Measurements from ENCODE around the gene CHD5.

Gene CHD5

DNA sequence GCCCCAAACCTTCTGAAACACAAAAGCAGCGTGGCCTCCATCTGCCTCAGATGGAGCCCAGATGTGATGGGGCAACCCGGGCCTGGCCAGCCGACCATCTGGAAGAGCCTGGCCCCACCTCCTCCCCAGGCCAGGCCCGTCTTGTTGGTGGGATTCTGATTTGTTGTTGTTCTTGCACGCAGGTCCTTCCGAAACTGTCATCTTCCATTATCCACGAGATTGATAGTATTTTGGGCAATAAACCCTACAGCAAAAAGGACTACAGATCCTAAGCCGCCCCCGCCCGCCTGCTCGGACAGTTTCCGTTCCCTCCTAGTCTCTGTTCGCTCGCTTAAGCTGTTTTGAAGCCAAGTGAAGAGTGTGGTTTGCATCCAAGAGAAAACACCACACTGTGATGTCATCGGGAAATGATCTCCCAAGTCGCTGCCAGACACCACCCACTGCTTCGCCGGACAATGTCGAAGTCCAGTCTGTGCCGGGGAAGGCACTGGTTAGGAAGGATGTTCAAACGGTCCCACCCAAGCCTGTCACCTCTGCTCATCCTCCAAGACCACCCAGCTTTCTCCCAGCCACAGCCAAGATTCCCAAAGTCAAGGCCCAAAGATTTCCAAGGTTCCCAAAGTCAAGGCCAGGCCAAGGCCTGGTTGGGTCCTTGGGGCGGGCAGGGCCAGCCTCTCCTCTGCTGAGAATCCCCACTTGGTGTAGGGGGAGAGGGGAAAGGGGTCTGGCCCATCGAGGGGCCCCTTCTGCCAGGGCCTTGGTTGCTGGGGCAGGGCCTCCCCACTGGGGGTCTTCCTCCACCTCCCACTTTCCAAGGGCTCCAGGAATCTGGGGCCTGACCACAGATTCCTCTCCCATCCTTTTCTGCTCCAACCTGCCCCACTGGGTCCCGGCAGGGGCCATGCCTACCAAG, 81.6 kb downstream of the CHD5 start:
- Histone ChIP-seq H3K79me2 (ENCODE audit: insufficient read depth, low read length) (no peaks in the 10 kb centered on the region), H3K9ac (ENCODE audit: low read depth, low read length, poor library complexity, severe bottlenecking) (no peak overlapping the region), H3F3A (ENCODE audit: low read depth) (no peaks in the 10 kb centered on the region), H3K27me3 (ENCODE audit: insufficient read depth, low read length, poor library complexity, severe bottlenecking) (no peaks in the 10 kb centered on the region), H3K9me2 (replicated peaks; ENCODE audit: low read depth, low read length) (no peaks in the 10 kb centered on the region), H3K4me2 (ENCODE audit: low read depth, low read length, poor library complexity, severe bottlenecking) (no peak overlapping the region), H3K4me3 (ENCODE audit: low read length, poor library complexity, severe bottlenecking) (no peak overlapping the region), H4K20me1 (ENCODE audit: insufficient read depth, low read length, poor library complexity, severe bottlenecking) (peaks cover 3% of the 10 kb centered on the region), H3K36me3 (ENCODE audit: insufficient read depth, low read length) (peaks cover 53% of the 10 kb centered on the region; the same call in 1 of the 2 replicates), H3K4me1 (ENCODE audit: insufficient read depth, low read length, poor library complexity, severe bottlenecking) (no peaks in the 10 kb centered on the region), H2AFZ (ENCODE audit: low read length) (no peak overlapping the region), H3K9me3 (ENCODE audit: insufficient read depth, low read depth, low read length) (no peaks in the 10 kb centered on the region)
- TF ChIP-seq CTCF (conservative IDR thresholded peaks at IDR 0.05; ENCODE audit: low read length) (no peak), EZH2phosphoT487 (IDR thresholded peaks at IDR 0.05; ENCODE audit: borderline replicate concordance) (no peak)

GRCh38 chr1:6097824-6098223, 82.3 kb downstream of the CHD5 start:
- Histone ChIP-seq H3K27me3 (ENCODE audit: insufficient read depth, low read length, poor library complexity, severe bottlenecking) (no peaks in the 10 kb centered on the region), H2AFZ (ENCODE audit: low read length) (no peak overlapping the region), H3K36me3 (ENCODE audit: insufficient read depth, low read length) (peaks cover 60% of the 10 kb centered on the region; the same call in 1 of the 2 replicates), H4K20me1 (ENCODE audit: insufficient read depth, low read length, poor library complexity, severe bottlenecking) (peaks cover 3% of the 10 kb centered on the region), H3K79me2 (ENCODE audit: insufficient read depth, low read length) (no peaks in the 10 kb centered on the region), H3K4me3 (ENCODE audit: low read length, poor library complexity, severe bottlenecking) (no peak overlapping the region), H3K9me3 (ENCODE audit: insufficient read depth, low read depth, low read length) (no peaks in the 10 kb centered on the region), H3K9ac (ENCODE audit: low read depth, low read length, poor library complexity, severe bottlenecking) (no peak overlapping the region), H3K4me1 (ENCODE audit: insufficient read depth, low read length, poor library complexity, severe bottlenecking) (no peaks in the 10 kb centered on the region), H3K4me2 (ENCODE audit: low read depth, low read length, poor library complexity, severe bottlenecking) (no peak overlapping the region), H3K9me2 (replicated peaks; ENCODE audit: low read depth, low read length) (no peaks in the 10 kb centered on the region), H3F3A (ENCODE audit: low read depth) (no peaks in the 10 kb centered on the region)
- TF ChIP-seq EZH2phosphoT487 (IDR thresholded peaks at IDR 0.05; ENCODE audit: borderline replicate concordance) (no peak), CTCF (conservative IDR thresholded peaks at IDR 0.05; ENCODE audit: low read length) (no peak)

- Histone ChIP-seq H2AFZ (ENCODE audit: low read length) (no peak overlapping the region), H3K4me2 (ENCODE audit: low read depth, low read length, poor library complexity, severe bottlenecking) (no peak overlapping the region), H3K9me2 (replicated peaks; ENCODE audit: low read depth, low read length) (no peaks in the 10 kb centered on the region), H3F3A (ENCODE audit: low read depth) (no peaks in the 10 kb centered on the region), H4K20me1 (ENCODE audit: insufficient read depth, low read length, poor library complexity, severe bottlenecking) (peaks cover 4% of the 10 kb centered on the region), H3K79me2 (ENCODE audit: insufficient read depth, low read length) (no peaks in the 10 kb centered on the region), H3K4me1 (ENCODE audit: insufficient read depth, low read length, poor library complexity, severe bottlenecking) (no peaks in the 10 kb centered on the region), H3K36me3 (ENCODE audit: insufficient read depth, low read length) (peaks cover 67% of the 10 kb centered on the region; the same call in 1 of the 2 replicates), H3K4me3 (ENCODE audit: low read length, poor library complexity, severe bottlenecking) (no peak overlapping the region), H3K9ac (ENCODE audit: low read depth, low read length, poor library complexity, severe bottlenecking) (no peak overlapping the region), H3K27me3 (ENCODE audit: insufficient read depth, low read length, poor library complexity, severe bottlenecking) (no peaks in the 10 kb centered on the region), H3K9me3 (ENCODE audit: insufficient read depth, low read depth, low read length) (no peaks in the 10 kb centered on the region)
- no peak for TF ChIP-seq EZH2phosphoT487 (IDR thresholded peaks at IDR 0.05; ENCODE audit: borderline replicate concordance)
- no peak for TF ChIP-seq CTCF (conservative IDR thresholded peaks at IDR 0.05; ENCODE audit: low read length)
These were observed 83.0 kb downstream of the CHD5 start for GRCh38 chr1:6097117-6097595.

Measured in Loucy (cell line).